Thoracic aorta (tissue), 2 donors: ENCODE data around the gene AKAP6. TPM values are rescaled to one million over a fixed set of nuclear protein-coding genes. Genes with fewer than 3 reads are reported as not detected.
A peak's percentile ranks its signal among the peaks of the same experiment; 100 is the strongest.
"Not testable (repeated sequence)": the region's sequence is repeated elsewhere in the genome, so short reads cannot be mapped to it uniquely, and the experiment has no call there.

ENCODE experiments used
- ATAC-seq: fragments of 150-250 bp; one replicate; pipeline ENCODE4 v1.8.0; 2017; ENCODE audit warnings: low read depth; ENCODE audit not compliant: insufficient number of reproducible peaks, low FRiP score
- DNase-seq: peaks from one replicate; pipeline ENCODE4 v3.0.0-alpha.2; 2020; ENCODE audit warnings: low spot score
- H3K27ac ChIP-seq, 2 donors: fragments of 200-600 bp; sonication (generic); 1 replicate in 1 of 2; 2 replicates in 1 of 2; pipeline ENCODE4 v1.5.1; 2016; ENCODE audit warnings: mild to moderate bottlenecking in 2 of 2, moderate library complexity in 2 of 2
- H3K27me3 ChIP-seq: fragments of 200-600 bp; sonication (generic); replicated peaks from 2 replicates; pipeline ENCODE4 v1.6.0; 2016; ENCODE audit warnings: mild to moderate bottlenecking; ENCODE audit not compliant: insufficient read depth
- H3K36me3 ChIP-seq: fragments of 200-600 bp; sonication (generic); one replicate; pipeline ENCODE4 v1.5.1; 2016
- H3K4me1 ChIP-seq, 2 donors: fragments of 200-600 bp; sonication (generic); 1 replicate in 1 of 2; 2 replicates in 1 of 2; pipeline versions ENCODE4 v1.5.1 to v1.6.0; 2016; ENCODE audit warnings: low read depth in 2 of 2, mild to moderate bottlenecking in 1 of 2; ENCODE audit not compliant: control insufficient read depth in 1 of 2
- H3K4me3 ChIP-seq: fragments of 200-600 bp; sonication (generic); 2 replicates; pipeline ENCODE4 v1.5.1; 2016; ENCODE audit warnings: mild to moderate bottlenecking
- H3K9me3 ChIP-seq: fragments of 200-600 bp; sonication (generic); 2 replicates; pipeline ENCODE4 v1.5.1; 2016
- total RNA-seq, 2 donors: library from RNA; depleted of rRNA; stranded (reverse); fragments of >200 nt; gene quantifications; one replicate each; pipeline versions ENCODE4 v1.1.0 to v1.2.3, GENCODE V29; 2016
- TF ChIP-seq, protein P1 (sequence below): fragments of 200-600 bp; sonication (generic); IDR thresholded peaks from one replicate; pipeline ENCODE4 v1.5.1; 2019; ENCODE audit warnings: antibody characterized with exemption

The AKAP6 gene
- total RNA-seq, 2 donors from 2014 or later = 78.9 to 104 TPM

DNA sequence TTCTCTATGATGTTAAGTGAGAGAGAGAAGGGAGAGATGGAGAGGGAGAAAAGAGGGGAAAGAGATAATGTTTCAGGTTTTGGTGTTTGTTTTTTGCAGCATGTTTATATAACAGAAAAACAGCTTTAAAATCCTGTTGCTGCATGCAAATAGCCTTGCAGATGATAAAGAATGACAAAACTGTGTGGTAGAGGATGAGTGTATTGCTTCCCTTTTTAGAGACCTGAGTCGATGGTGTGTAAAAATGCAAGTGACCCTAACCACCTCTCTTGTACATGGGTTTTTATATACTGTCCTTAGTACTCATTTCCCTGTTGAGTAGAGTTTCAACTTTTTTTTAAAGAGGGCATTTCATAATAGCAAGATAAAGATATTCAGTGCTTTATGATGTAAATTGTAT lies 249.1 kb downstream of the AKAP6 start:
- Histone ChIP-seq H3K27me3 (no peaks in the 10 kb centered on the region), H3K27ac (no peak overlapping the region), H3K9me3 (no peaks in the 10 kb centered on the region), H3K36me3 (no peaks in the 10 kb centered on the region), H3K4me1 (peaks cover 5 to 16% of the 10 kb centered on the region in 2 donors), H3K4me3 (no peak overlapping the region)
- TF ChIP-seq, protein P1, sequence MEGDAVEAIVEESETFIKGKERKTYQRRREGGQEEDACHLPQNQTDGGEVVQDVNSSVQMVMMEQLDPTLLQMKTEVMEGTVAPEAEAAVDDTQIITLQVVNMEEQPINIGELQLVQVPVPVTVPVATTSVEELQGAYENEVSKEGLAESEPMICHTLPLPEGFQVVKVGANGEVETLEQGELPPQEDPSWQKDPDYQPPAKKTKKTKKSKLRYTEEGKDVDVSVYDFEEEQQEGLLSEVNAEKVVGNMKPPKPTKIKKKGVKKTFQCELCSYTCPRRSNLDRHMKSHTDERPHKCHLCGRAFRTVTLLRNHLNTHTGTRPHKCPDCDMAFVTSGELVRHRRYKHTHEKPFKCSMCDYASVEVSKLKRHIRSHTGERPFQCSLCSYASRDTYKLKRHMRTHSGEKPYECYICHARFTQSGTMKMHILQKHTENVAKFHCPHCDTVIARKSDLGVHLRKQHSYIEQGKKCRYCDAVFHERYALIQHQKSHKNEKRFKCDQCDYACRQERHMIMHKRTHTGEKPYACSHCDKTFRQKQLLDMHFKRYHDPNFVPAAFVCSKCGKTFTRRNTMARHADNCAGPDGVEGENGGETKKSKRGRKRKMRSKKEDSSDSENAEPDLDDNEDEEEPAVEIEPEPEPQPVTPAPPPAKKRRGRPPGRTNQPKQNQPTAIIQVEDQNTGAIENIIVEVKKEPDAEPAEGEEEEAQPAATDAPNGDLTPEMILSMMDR = no peak
- ATAC-seq (no peak), DNase-seq (no peak)

DNA sequence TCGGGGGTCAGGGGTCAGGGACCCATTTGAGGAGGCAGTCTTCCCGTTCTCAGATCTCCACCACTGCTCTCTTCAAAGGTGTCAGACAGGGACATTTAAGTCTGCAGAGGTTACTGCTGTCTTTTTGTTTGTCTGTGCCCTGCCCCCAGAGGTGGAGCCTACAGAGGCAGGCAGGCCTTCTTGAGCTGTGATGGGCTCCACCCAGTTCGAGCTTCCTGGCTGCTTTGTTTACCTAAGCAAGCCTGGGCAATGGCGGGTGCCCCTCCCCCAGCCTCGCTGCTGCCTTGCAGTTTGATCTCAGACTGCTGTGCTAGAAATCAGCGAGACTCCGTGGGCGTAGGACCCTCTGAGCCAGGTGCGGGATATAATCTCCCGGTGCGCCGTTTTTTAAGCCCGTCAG lies 254.3 kb downstream of the AKAP6 start:
- ATAC-seq, H3K9me3 ChIP-seq, H3K4me3 ChIP-seq, H3K27me3 ChIP-seq, DNase-seq, H3K27ac ChIP-seq, H3K4me1 ChIP-seq, H3K36me3 ChIP-seq: not testable (repeated sequence)

DNA sequence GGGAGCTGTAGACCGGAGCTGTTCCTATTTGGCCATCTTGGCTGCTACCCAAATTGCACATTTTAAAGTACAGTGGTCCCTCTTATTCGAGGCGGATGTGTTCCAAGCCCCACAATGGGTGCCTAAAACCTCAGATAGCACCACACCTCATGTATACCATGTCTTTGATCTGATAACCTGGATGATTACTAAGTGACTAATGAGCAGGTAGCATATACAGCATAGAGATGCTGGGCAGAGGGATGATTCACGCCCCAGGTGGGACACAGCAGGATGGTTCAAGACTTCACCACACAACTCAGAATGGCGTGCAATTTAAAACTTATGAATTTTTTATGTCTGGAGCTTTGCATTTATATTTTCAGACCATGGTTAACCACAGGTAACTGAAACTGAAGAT lies 255.0 kb downstream of the AKAP6 start:
- Histone ChIP-seq H3K36me3 (no peaks in the 10 kb centered on the region), H3K4me1 (no peaks in the 10 kb centered on the region), H3K9me3 (no peaks in the 10 kb centered on the region), H3K4me3 (no peak overlapping the region), H3K27me3 (no peaks in the 10 kb centered on the region), H3K27ac (no peak overlapping the region)
- TF ChIP-seq, protein P1 = no peak
- DNase-seq = no peak
- ATAC-seq = no peak

GRCh38 chr14:32587461-32587860 lies 258.4 kb downstream of the AKAP6 start:
- Histone ChIP-seq H3K27ac (no peak overlapping the region), H3K36me3 (no peaks in the 10 kb centered on the region), H3K4me3 (no peak overlapping the region), H3K27me3 (no peaks in the 10 kb centered on the region), H3K9me3 (no peaks in the 10 kb centered on the region), H3K4me1 (no peaks in the 10 kb centered on the region)
- TF ChIP-seq, protein P1 = no peak
- ATAC-seq (no peak), DNase-seq (no peak)

DNA sequence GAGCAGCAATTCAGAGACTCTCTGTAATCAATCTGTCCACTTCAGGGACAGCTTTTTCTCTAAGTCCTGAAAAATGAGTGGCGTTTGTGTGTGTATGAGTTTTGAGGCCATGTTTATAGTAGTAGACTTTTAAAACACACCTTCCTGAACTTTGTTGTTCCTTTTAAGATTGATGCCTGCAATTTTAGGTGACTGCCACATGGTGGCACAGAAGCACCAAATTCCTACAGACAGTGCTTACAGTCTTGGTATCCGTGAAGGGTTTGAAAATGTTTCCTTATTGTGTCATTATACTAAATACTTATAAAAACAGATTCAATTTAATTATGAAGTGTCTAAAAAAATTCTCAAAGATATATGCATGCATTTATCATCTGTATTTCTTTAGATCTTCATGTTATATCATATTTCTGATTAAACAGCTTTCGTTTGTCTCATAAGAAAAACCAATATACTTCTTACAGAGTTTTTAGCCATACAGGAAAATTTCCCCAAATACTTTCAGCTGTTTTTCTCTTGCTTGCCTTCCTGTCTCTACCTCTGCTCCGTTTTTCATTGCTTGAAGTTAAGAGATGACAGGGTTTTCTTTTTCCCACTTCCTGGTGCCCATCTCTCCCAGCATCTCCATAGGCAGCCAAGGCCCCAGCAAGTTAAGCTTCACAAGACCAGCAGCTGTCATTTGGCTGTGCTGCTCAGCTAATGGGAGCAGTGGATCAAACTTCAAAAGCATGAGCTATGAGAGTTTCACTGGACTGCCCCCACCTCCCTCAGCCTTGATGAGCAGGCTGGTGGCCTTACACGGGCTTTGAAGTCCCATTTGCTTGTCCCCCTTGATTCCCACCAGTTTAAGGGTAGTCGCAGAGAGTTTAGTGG lies 259.6 kb downstream of the AKAP6 start:
- no peak overlapping the region for H3K4me3 ChIP-seq
- no peaks in the 10 kb centered on the region for H3K36me3 ChIP-seq
- no peak for ATAC-seq
- no peaks in the 10 kb centered on the region for H3K9me3 ChIP-seq
- no peak overlapping the region for H3K27ac ChIP-seq
- TF ChIP-seq, protein P1 = peak; percentile 27
- H3K4me1 ChIP-seq = peaks cover 0 to 8% of the 10 kb centered on the region in 2 donors
- no peak for DNase-seq
- no peaks in the 10 kb centered on the region for H3K27me3 ChIP-seq
